ENCODE results near the gene GAS7. TPM values are rescaled to one million over a fixed set of nuclear protein-coding genes. Genes with fewer than 3 reads are reported as not detected.
A peak's percentile ranks its signal among the peaks of the same experiment; 100 is the strongest.

The GAS7 gene
- total and polyA plus RNA-seq, 8 donors = 30.4 to 83.4 (median 40.1) TPM

GRCh38 chr17:9936095-9936494 lies 262.3 kb downstream of the GAS7 start:
- Histone ChIP-seq H3K36me3 (peaks cover 0 to 90% of the 10 kb centered on the region in 2 donors), H3K4me3 (no peak overlapping the region), H3K4me1 (peaks cover under 1 to 4% of the 10 kb centered on the region in 2 donors), H3K27me3 (peaks cover 0 to 19% of the 10 kb centered on the region in 2 donors), H3K9me3 (peaks cover 0 to 13% of the 10 kb centered on the region in 2 donors), H3K27ac (no peak overlapping the region)
- no peak for DNase-seq
- intact Hi-C loops (cut with DNase I) = no loop called here
- ATAC-seq = no peak
- TF ChIP-seq CTCF (IDR thresholded peaks at IDR 0.05) = no peak

GRCh38 chr17:9935408-9935807 lies 263.0 kb downstream of the GAS7 start:
- DNase-seq (no peak), ATAC-seq (peak; percentile 19)
- H3K36me3 ChIP-seq = peaks cover 0 to 90% of the 10 kb centered on the region in 2 donors
- H3K27me3 ChIP-seq = peaks cover 0 to 25% of the 10 kb centered on the region in 2 donors
- no peak for TF ChIP-seq CTCF (IDR thresholded peaks at IDR 0.05)
- H3K9me3 ChIP-seq = peaks cover 0 to 13% of the 10 kb centered on the region in 2 donors
- intact Hi-C loops (cut with DNase I) = no loop called here
- no peak overlapping the region for H3K27ac ChIP-seq
- H3K4me1 ChIP-seq = peaks cover 4 to 7% of the 10 kb centered on the region in 2 donors
- H3K4me3 ChIP-seq = no peak overlapping the region

DNA sequence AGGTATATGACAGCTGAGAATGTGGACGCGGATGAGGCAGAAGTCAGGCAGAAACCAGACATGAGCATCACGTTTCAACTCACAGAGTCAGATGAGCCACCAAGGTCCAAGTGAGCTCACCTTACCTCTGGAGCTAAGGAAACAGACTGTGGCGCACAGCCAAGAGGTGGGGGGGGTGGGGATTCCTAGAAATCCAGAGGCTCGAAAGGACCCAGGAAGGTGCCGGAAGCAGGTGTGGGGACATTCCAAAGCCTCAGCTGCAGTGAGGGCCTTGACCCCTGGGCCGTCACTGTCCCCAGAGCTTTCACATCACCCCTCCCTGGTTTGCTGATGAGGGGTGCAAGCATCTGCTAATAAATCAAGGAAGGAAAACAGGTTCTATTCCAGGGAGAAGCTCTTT lies 264.1 kb downstream of the GAS7 start:
- Histone ChIP-seq H3K27ac (no peak overlapping the region), H3K4me3 (no peak overlapping the region), H3K27me3 (peaks cover 0 to 28% of the 10 kb centered on the region in 2 donors), H3K36me3 (peaks cover 0 to 90% of the 10 kb centered on the region in 2 donors), H3K4me1 (peaks cover 4 to 7% of the 10 kb centered on the region in 2 donors), H3K9me3 (peaks cover 0 to 13% of the 10 kb centered on the region in 2 donors)
- TF ChIP-seq CTCF (IDR thresholded peaks at IDR 0.05) = no peak
- DNase-seq = no peak
- intact Hi-C loops (cut with DNase I) = no loop called here
- ATAC-seq = no peak

DNA sequence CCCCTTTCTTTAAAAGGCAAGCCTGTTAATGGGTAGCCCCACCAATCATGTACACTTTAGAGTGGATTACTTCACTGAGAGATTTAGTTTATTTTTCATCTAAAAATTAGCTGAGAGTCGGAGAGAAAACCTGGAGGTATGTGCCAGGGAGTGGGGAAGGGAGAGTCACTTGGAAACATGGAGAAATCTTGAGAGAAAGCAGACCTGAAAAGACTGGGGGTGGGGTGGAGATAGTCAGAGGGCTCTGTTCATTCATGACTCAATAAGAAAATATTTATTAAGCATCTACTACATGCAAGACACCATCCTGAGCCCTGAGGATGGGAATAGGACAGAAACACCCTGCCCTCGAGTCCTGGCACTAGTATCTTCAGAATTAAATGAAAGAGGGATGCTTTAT lies 265.9 kb downstream of the GAS7 start:
- H3K36me3 ChIP-seq = peaks cover 0 to 84% of the 10 kb centered on the region in 2 donors
- TF ChIP-seq CTCF (IDR thresholded peaks at IDR 0.05) = no peak

GRCh38 chr17:9931144-9931741 lies 267.2 kb downstream of the GAS7 start:
- H3K9me3 ChIP-seq = no peaks in the 10 kb centered on the region
- DNase-seq (no peak), ATAC-seq (no peak)
- H3K36me3 ChIP-seq = peaks cover 0 to 85% of the 10 kb centered on the region in 2 donors
- H3K27me3 ChIP-seq = peaks cover 0 to 32% of the 10 kb centered on the region in 2 donors
- peaks cover 0 to 7% of the 10 kb centered on the region in 2 donors for H3K4me1 ChIP-seq
- H3K4me3 ChIP-seq = no peak overlapping the region
- TF ChIP-seq CTCF (IDR thresholded peaks at IDR 0.05) = no peak
- no peak overlapping the region for H3K27ac ChIP-seq
- intact Hi-C loops (cut with DNase I) = no loop called here

More for the DNA sequence above, 265.9 kb downstream of the GAS7 start:
- Histone ChIP-seq H3K9me3 (no peaks in the 10 kb centered on the region), H3K27ac (no peak overlapping the region), H3K27me3 (peaks cover 0 to 32% of the 10 kb centered on the region in 2 donors), H3K4me1 (peaks cover 4 to 7% of the 10 kb centered on the region in 2 donors), H3K4me3 (no peak overlapping the region)
- DNase-seq (no peak), ATAC-seq (no peak)
- intact Hi-C loops (cut with DNase I) = no loop called here
